GM12878 (cell line): ENCODE measurements around the gene SRXN1. TPM values are rescaled to one million over a fixed set of nuclear protein-coding genes. Genes with fewer than 3 reads are reported as not detected.

Experiments used
- BACH1 ChIP-seq: fragments of 450-650 bp; IDR thresholded peaks from 2 replicates; pipeline ENCODE4 v1.6.1; 2017; ENCODE audit warnings: mild to moderate bottlenecking, borderline replicate concordance
- CHD1 ChIP-seq: IDR thresholded peaks from 2 replicates; pipeline ENCODE4 v1.6.1; 2012; ENCODE audit warnings: low read depth, low read length, improper control_type of control experiment
- FOXM1 ChIP-seq: IDR thresholded peaks from 2 replicates; pipeline ENCODE4 v1.6.1; 2012; ENCODE audit warnings: low read depth, mild to moderate bottlenecking, inconsistent platforms, low read length, moderate library complexity
- LARP7 ChIP-seq: fragments of 450-650 bp; IDR thresholded peaks from 2 replicates; pipeline ENCODE4 v1.6.1; 2017; ENCODE audit warnings: mild to moderate bottlenecking
- MXI1 ChIP-seq: fragments of 150-350 bp; IDR thresholded peaks from 2 replicates; pipeline ENCODE4 v1.6.1; 2011; ENCODE audit warnings: low read depth, mild to moderate bottlenecking, inconsistent platforms, low read length, improper control_type of control experiment
- POLR2AphosphoS2 ChIP-seq: IDR thresholded peaks from 2 replicates; pipeline ENCODE4 v1.6.1; 2011; ENCODE audit warnings: low read depth, mild to moderate bottlenecking, low read length, improper control_type of control experiment, moderate library complexity
- RAD51 ChIP-seq: fragments of 450-650 bp; IDR thresholded peaks from 2 replicates; pipeline ENCODE4 v1.6.1; 2016; ENCODE audit warnings: moderate library complexity, mild to moderate bottlenecking, inconsistent platforms
- TAF1 ChIP-seq: IDR thresholded peaks from 2 replicates; pipeline ENCODE4 v1.6.1; 2011; ENCODE audit warnings: mild to moderate bottlenecking, low read depth, low read length, borderline replicate concordance
- ZNF622 ChIP-seq: fragments of 450-650 bp; IDR thresholded peaks from 2 replicates; pipeline ENCODE4 v1.6.1; 2017; ENCODE audit warnings: mild to moderate bottlenecking, inconsistent platforms
- ZZZ3 ChIP-seq: IDR thresholded peaks from 2 replicates; pipeline ENCODE4 v1.6.1; 2011; ENCODE audit warnings: low read depth; ENCODE audit not compliant: control insufficient read depth, insufficient read length
- polyA plus RNA-seq, 11 experiments: library from polyadenylated mRNA; depleted of rRNA in 4 of 11; unstranded in 6 of 11; stranded (reverse) in 5 of 11; fragments of >200 nt; fragmentation: Nextera tagmentation in 4 of 11; fragmentation: Illumina TruSeq in 1 of 11; extraction: Ambion mirVana in 4 of 11; extraction: Trizol in 1 of 11; gene quantifications; 1 replicate in 1 of 11; 2 replicates in 10 of 11; pipeline versions ENCODE4 v1.2.1 to v1.2.3, GENCODE V29; 2011 to 2016; ENCODE audit warnings: inconsistent platforms in 2 of 11, missing spikeins in 2 of 11, low read depth in 1 of 11
- total RNA-seq, 4 experiments: library from RNA; depleted of rRNA in 3 of 4; stranded (reverse); fragments of >200 nt in 3 of 4; fragmentation: Illumina TruSeq in 1 of 4; extraction: Trizol in 1 of 4; gene quantifications; 2 replicates each; pipeline versions ENCODE4 v1.2.1 to v1.2.3, GENCODE V29; 2013 to 2021
- TF ChIP-seq, protein P1 (sequence below): IDR thresholded peaks from 2 replicates; pipeline ENCODE4 v1.6.1; 2012; ENCODE audit warnings: improper control_type of control experiment, low read depth, low read length; ENCODE audit not compliant: insufficient replicate concordance
- TF ChIP-seq, protein P2 (sequence below): IDR thresholded peaks from 2 replicates; pipeline ENCODE4 v1.6.1; 2012; ENCODE audit warnings: low read depth, low read length, improper control_type of control experiment
- TF ChIP-seq, protein P3 (sequence below): IDR thresholded peaks from 2 replicates; pipeline ENCODE4 v1.6.1; 2012; ENCODE audit warnings: low read depth, low read length, improper control_type of control experiment

The SRXN1 gene
- total and polyA plus RNA-seq, 10 of the 15 experiments (the other 5 are each of a cell fraction or from before 2014, with no cell fraction given) = 4.1 to 20.5 (median 15.6) TPM

DNA sequence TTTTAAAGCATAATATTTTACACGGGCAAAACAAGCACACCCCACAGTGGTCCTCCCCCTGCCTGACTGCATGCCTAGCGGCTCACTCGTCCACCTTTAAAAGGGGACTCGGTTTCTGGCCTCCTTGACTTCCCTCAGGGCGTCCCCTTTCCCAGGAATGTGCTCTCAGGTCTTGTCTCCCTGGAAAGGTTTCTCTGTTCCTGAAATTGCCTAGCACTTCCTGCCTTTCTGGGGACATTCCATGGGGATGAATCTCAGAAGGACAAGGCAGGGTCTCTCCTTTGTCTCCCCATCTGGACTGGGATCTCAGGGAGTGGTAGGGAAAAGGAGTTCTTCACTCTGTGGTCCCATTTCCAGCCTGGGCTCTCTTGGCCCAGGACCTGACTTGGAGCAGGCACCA lies 47.8 kb downstream of the SRXN1 start (continued):
- TF ChIP-seq, protein P1, sequence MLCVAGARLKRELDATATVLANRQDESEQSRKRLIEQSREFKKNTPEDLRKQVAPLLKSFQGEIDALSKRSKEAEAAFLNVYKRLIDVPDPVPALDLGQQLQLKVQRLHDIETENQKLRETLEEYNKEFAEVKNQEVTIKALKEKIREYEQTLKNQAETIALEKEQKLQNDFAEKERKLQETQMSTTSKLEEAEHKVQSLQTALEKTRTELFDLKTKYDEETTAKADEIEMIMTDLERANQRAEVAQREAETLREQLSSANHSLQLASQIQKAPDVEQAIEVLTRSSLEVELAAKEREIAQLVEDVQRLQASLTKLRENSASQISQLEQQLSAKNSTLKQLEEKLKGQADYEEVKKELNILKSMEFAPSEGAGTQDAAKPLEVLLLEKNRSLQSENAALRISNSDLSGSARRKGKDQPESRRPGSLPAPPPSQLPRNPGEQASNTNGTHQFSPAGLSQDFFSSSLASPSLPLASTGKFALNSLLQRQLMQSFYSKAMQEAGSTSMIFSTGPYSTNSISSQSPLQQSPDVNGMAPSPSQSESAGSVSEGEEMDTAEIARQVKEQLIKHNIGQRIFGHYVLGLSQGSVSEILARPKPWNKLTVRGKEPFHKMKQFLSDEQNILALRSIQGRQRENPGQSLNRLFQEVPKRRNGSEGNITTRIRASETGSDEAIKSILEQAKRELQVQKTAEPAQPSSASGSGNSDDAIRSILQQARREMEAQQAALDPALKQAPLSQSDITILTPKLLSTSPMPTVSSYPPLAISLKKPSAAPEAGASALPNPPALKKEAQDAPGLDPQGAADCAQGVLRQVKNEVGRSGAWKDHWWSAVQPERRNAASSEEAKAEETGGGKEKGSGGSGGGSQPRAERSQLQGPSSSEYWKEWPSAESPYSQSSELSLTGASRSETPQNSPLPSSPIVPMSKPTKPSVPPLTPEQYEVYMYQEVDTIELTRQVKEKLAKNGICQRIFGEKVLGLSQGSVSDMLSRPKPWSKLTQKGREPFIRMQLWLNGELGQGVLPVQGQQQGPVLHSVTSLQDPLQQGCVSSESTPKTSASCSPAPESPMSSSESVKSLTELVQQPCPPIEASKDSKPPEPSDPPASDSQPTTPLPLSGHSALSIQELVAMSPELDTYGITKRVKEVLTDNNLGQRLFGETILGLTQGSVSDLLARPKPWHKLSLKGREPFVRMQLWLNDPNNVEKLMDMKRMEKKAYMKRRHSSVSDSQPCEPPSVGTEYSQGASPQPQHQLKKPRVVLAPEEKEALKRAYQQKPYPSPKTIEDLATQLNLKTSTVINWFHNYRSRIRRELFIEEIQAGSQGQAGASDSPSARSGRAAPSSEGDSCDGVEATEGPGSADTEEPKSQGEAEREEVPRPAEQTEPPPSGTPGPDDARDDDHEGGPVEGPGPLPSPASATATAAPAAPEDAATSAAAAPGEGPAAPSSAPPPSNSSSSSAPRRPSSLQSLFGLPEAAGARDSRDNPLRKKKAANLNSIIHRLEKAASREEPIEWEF = no peak
- TF ChIP-seq LARP7 (no peak), ZNF622 (no peak), TAF1 (no peak), BACH1 (no peak), POLR2AphosphoS2 (no peak), MXI1 (no peak), RAD51 (no peak), ZZZ3 (no peak), FOXM1 (no peak), CHD1 (no peak)
- TF ChIP-seq, protein P2, sequence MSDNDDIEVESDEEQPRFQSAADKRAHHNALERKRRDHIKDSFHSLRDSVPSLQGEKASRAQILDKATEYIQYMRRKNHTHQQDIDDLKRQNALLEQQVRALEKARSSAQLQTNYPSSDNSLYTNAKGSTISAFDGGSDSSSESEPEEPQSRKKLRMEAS = no peak
- TF ChIP-seq, protein P3, sequence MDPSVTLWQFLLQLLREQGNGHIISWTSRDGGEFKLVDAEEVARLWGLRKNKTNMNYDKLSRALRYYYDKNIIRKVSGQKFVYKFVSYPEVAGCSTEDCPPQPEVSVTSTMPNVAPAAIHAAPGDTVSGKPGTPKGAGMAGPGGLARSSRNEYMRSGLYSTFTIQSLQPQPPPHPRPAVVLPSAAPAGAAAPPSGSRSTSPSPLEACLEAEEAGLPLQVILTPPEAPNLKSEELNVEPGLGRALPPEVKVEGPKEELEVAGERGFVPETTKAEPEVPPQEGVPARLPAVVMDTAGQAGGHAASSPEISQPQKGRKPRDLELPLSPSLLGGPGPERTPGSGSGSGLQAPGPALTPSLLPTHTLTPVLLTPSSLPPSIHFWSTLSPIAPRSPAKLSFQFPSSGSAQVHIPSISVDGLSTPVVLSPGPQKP = no peak
